GM12878 (cell line): ENCODE results near the gene VCAM1. TPM values are rescaled to one million over a fixed set of nuclear protein-coding genes. Genes with fewer than 3 reads are reported as not detected.

Source experiments
- BMI1 ChIP-seq: fragments of 450-650 bp; IDR thresholded peaks from 2 replicates; pipeline ENCODE4 v1.6.1; 2016; ENCODE audit warnings: mild to moderate bottlenecking, moderate library complexity, borderline replicate concordance
- MTA2 ChIP-seq: fragments of 450-650 bp; IDR thresholded peaks from 2 replicates; pipeline ENCODE4 v1.6.1; 2016; ENCODE audit warnings: low read depth, mild to moderate bottlenecking, moderate library complexity
- polyA plus RNA-seq, 11 experiments: library from polyadenylated mRNA; depleted of rRNA in 4 of 11; unstranded in 6 of 11; stranded (reverse) in 5 of 11; fragments of >200 nt; fragmentation: Nextera tagmentation in 4 of 11; fragmentation: Illumina TruSeq in 1 of 11; extraction: Ambion mirVana in 4 of 11; extraction: Trizol in 1 of 11; gene quantifications; 1 replicate in 1 of 11; 2 replicates in 10 of 11; pipeline versions ENCODE4 v1.2.1 to v1.2.3, GENCODE V29; 2011 to 2016; ENCODE audit warnings: inconsistent platforms in 2 of 11, missing spikeins in 2 of 11, low read depth in 1 of 11
- total RNA-seq, 4 experiments: library from RNA; depleted of rRNA in 3 of 4; stranded (reverse); fragments of >200 nt in 3 of 4; fragmentation: Illumina TruSeq in 1 of 4; extraction: Trizol in 1 of 4; gene quantifications; 2 replicates each; pipeline versions ENCODE4 v1.2.1 to v1.2.3, GENCODE V29; 2013 to 2021
- TF ChIP-seq, protein P1 (sequence below): fragments of 450-650 bp; IDR thresholded peaks from 2 replicates; pipeline ENCODE4 v1.6.1; 2017; ENCODE audit warnings: antibody characterized with exemption, mild to moderate bottlenecking, moderate library complexity
- TF ChIP-seq, protein P2 (sequence below): fragments of 450-650 bp; formaldehyde crosslinking; IDR thresholded peaks from 2 replicates; pipeline ENCODE4 v1.5.0; 2022; ENCODE audit warnings: mild to moderate bottlenecking, missing genetic modification characterization

The VCAM1 gene
- total and polyA plus RNA-seq, 10 of the 15 experiments (the other 5 are each of a cell fraction or from before 2014, with no cell fraction given) = 5.0 to 13.6 (median 7.4) TPM

DNA sequence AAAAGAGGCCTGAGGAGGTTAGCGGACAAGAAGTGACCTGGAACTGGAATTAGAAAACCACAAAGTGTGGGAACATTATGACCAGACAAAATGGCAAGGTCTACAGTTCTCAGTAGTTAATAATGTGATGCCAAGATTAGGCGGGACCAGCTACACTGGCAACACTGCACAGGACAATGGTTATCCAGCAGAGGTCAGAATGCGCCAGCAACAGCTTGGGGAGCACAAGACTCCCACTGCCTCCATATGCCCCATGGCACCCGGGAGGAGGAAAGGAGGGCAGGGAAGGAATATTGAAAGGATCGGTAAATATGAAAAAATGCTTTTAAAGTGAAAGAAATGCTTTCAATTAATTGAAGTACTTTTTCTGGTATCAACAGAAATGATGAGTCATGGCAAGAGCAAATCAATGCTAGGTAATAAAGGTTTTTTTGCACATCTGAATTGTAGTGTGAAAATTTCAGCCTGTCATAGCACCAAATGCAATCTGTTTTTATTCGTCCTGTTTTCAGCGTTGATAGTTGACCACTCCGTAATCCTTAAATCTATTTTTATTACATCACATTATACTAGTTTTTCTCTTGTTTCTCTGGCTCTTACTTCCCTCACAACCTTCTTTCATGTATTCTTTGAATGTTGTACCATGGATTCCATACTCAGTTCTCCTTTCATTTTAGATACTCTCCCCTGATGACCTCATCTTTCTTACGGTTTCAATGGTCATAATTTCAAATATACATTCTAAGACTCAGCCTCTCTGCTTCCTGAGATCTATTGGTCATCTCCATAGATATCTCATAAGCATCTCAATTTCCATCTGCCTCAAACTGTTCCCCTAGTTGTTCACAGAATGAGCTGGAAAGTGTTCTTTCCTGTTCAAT, 30.7 kb downstream of the VCAM1 start (continued):
- TF ChIP-seq, protein P1, sequence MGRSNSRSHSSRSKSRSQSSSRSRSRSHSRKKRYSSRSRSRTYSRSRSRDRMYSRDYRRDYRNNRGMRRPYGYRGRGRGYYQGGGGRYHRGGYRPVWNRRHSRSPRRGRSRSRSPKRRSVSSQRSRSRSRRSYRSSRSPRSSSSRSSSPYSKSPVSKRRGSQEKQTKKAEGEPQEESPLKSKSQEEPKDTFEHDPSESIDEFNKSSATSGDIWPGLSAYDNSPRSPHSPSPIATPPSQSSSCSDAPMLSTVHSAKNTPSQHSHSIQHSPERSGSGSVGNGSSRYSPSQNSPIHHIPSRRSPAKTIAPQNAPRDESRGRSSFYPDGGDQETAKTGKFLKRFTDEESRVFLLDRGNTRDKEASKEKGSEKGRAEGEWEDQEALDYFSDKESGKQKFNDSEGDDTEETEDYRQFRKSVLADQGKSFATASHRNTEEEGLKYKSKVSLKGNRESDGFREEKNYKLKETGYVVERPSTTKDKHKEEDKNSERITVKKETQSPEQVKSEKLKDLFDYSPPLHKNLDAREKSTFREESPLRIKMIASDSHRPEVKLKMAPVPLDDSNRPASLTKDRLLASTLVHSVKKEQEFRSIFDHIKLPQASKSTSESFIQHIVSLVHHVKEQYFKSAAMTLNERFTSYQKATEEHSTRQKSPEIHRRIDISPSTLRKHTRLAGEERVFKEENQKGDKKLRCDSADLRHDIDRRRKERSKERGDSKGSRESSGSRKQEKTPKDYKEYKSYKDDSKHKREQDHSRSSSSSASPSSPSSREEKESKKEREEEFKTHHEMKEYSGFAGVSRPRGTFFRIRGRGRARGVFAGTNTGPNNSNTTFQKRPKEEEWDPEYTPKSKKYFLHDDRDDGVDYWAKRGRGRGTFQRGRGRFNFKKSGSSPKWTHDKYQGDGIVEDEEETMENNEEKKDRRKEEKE = no peak
- TF ChIP-seq MTA2 (no peak), BMI1 (no peak)
- TF ChIP-seq, protein P2, sequence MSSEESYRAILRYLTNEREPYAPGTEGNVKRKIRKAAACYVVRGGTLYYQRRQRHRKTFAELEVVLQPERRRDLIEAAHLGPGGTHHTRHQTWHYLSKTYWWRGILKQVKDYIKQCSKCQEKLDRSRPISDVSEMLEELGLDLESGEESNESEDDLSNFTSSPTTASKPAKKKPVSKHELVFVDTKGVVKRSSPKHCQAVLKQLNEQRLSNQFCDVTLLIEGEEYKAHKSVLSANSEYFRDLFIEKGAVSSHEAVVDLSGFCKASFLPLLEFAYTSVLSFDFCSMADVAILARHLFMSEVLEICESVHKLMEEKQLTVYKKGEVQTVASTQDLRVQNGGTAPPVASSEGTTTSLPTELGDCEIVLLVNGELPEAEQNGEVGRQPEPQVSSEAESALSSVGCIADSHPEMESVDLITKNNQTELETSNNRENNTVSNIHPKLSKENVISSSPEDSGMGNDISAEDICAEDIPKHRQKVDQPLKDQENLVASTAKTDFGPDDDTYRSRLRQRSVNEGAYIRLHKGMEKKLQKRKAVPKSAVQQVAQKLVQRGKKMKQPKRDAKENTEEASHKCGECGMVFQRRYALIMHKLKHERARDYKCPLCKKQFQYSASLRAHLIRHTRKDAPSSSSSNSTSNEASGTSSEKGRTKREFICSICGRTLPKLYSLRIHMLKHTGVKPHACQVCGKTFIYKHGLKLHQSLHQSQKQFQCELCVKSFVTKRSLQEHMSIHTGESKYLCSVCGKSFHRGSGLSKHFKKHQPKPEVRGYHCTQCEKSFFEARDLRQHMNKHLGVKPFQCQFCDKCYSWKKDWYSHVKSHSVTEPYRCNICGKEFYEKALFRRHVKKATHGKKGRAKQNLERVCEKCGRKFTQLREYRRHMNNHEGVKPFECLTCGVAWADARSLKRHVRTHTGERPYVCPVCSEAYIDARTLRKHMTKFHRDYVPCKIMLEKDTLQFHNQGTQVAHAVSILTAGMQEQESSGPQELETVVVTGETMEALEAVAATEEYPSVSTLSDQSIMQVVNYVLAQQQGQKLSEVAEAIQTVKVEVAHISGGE (CRISPR knock-in tag) = no peak
